ENCODE results near the gene SAMD4B. TPM values are rescaled to one million over a fixed set of nuclear protein-coding genes. Genes with fewer than 3 reads are reported as not detected.
"Not testable (repeated sequence)": the region's sequence is repeated elsewhere in the genome, so short reads cannot be mapped to it uniquely, and the experiment has no call there.

Gene SAMD4B
- total RNA-seq, 1 experiment from 2014 or later: 80.4 TPM

- no peaks in the 10 kb centered on the region for H3K9me3 ChIP-seq (ENCODE audit: low read length)
- H3K4me2 ChIP-seq (ENCODE audit: low read length): no peak overlapping the region
- H3K36me3 ChIP-seq (ENCODE audit: low read depth, low read length): no peaks in the 10 kb centered on the region; the same call in 1 of the 2 replicates
- no TSS peak for BruUV-seq (replicated peaks)
- ATAC-seq: no peak
- H3K27me3 ChIP-seq (ENCODE audit: low read length): no peaks in the 10 kb centered on the region
- H3K4me1 ChIP-seq (ENCODE audit: insufficient read depth, low read length): no peaks in the 10 kb centered on the region
- H2AFZ ChIP-seq (ENCODE audit: low read length): no peak overlapping the region
- CTCF ChIA-PET: interaction anchor here (0.7 kb wide), 1 partner anchor 190 kb away, joined by 3 read pairs; no protein-coding TSS in a partner anchor
- H3K79me2 ChIP-seq (ENCODE audit: low read length): no peaks in the 10 kb centered on the region
- POLR2A ChIA-PET (ENCODE audit: unreplicated experiment): no interaction called here
- H4K20me1 ChIP-seq (ENCODE audit: low read length): no peaks in the 10 kb centered on the region
- H3K27ac ChIP-seq (ENCODE audit: low read length): no peak overlapping the region
- no peak for TF ChIP-seq EZH2 (IDR thresholded peaks at IDR 0.05; ENCODE audit: low read length, unreplicated experiment)
- H3K9ac ChIP-seq (ENCODE audit: low read length): no peak overlapping the region
- DNase-seq: no peak
- H3F3A ChIP-seq (ENCODE audit: low read length, unreplicated experiment): no peaks in the 10 kb centered on the region
- no peaks in the 10 kb centered on the region for H3K9me2 ChIP-seq (replicated peaks; ENCODE audit: low read length)
- no peak overlapping the region for H3K4me3 ChIP-seq (ENCODE audit: low read length)
- intact Hi-C loops (cut with micrococcal nuclease): no loop called here
Measured at GRCh38 chr19:39375929-39376328, 33.7 kb downstream of the SAMD4B start.

GRCh38 chr19:39377373-39378362 lies 35.4 kb downstream of the SAMD4B start:
- Histone ChIP-seq H3K27ac (ENCODE audit: low read length) (no peak overlapping the region), H3K36me3 (ENCODE audit: low read depth, low read length) (no peaks in the 10 kb centered on the region; the same call in 1 of the 2 replicates), H3K27me3 (ENCODE audit: low read length) (no peaks in the 10 kb centered on the region), H3F3A (ENCODE audit: low read length, unreplicated experiment) (no peaks in the 10 kb centered on the region), H3K9me3 (ENCODE audit: low read length) (no peaks in the 10 kb centered on the region), H2AFZ (ENCODE audit: low read length) (no peak overlapping the region), H3K4me1 (ENCODE audit: insufficient read depth, low read length) (no peaks in the 10 kb centered on the region), H3K4me2 (ENCODE audit: low read length) (no peak overlapping the region), H3K9ac (ENCODE audit: low read length) (no peak overlapping the region), H4K20me1 (ENCODE audit: low read length) (no peaks in the 10 kb centered on the region), H3K79me2 (ENCODE audit: low read length) (no peaks in the 10 kb centered on the region), H3K9me2 (replicated peaks; ENCODE audit: low read length) (no peaks in the 10 kb centered on the region), H3K4me3 (ENCODE audit: low read length) (no peak overlapping the region)
- DNase-seq (no peak), ATAC-seq (no peak)
- intact Hi-C loops (cut with micrococcal nuclease): no loop called here
- POLR2A ChIA-PET (ENCODE audit: unreplicated experiment): no interaction called here
- BruUV-seq (replicated peaks): no TSS peak
- CTCF ChIA-PET: no interaction called here
- no peak for TF ChIP-seq CTCF (conservative IDR thresholded peaks at IDR 0.05; ENCODE audit: low read depth, low read length)
- no peak for TF ChIP-seq EZH2 (IDR thresholded peaks at IDR 0.05; ENCODE audit: low read length, unreplicated experiment)
- no peak for TF ChIP-seq EZH2phosphoT487 (IDR thresholded peaks at IDR 0.05; ENCODE audit: borderline replicate concordance, low read length)

- H3K4me2 ChIP-seq (ENCODE audit: low read length); DNase-seq; H2AFZ ChIP-seq (ENCODE audit: low read length); H3K9ac ChIP-seq (ENCODE audit: low read length); H3K27ac ChIP-seq (ENCODE audit: low read length); BruUV-seq (replicated peaks); H3F3A ChIP-seq (ENCODE audit: low read length, unreplicated experiment); H4K20me1 ChIP-seq (ENCODE audit: low read length); H3K9me3 ChIP-seq (ENCODE audit: low read length); ATAC-seq; intact Hi-C loops (cut with micrococcal nuclease); H3K9me2 ChIP-seq (replicated peaks; ENCODE audit: low read length); H3K4me1 ChIP-seq (ENCODE audit: insufficient read depth, low read length); H3K27me3 ChIP-seq (ENCODE audit: low read length); CTCF ChIA-PET; H3K4me3 ChIP-seq (ENCODE audit: low read length); H3K36me3 ChIP-seq (ENCODE audit: low read depth, low read length); H3K79me2 ChIP-seq (ENCODE audit: low read length); POLR2A ChIA-PET (ENCODE audit: unreplicated experiment): not testable (repeated sequence)
Measured at GRCh38 chr19:39379366-39379765, 37.1 kb downstream of the SAMD4B start.

Measured in PC-3 (cell line).